Neural progenitor cell (in vitro differentiated cells): Measurements from ENCODE around the gene RBFOX2. TPM values are rescaled to one million over a fixed set of nuclear protein-coding genes. Genes with fewer than 3 reads are reported as not detected.

Source experiments
- DNase-seq: peaks from one replicate; pipeline ENCODE4 v3.0.0-alpha.2; 2016; ENCODE audit warnings: low spot score
- H2AFZ ChIP-seq: fragments of 200-600 bp; sonication (generic); replicated peaks from 2 replicates; pipeline ENCODE4 v1.6.1; 2016; ENCODE audit warnings: antibody characterized with exemption
- H3F3A ChIP-seq: fragments of 200-600 bp; sonication (generic); 2 replicates; pipeline ENCODE4 v1.6.1; 2016; ENCODE audit warnings: antibody characterized with exemption, low read depth
- H3K27ac ChIP-seq: fragments of 200-600 bp; sonication (generic); 2 replicates; pipeline ENCODE4 v1.5.1; 2016; ENCODE audit warnings: mild to moderate bottlenecking
- H3K27me3 ChIP-seq: fragments of 200-600 bp; sonication (generic); 2 replicates; pipeline ENCODE4 v1.6.1; 2016; ENCODE audit warnings: mild to moderate bottlenecking, moderate library complexity
- H3K36me3 ChIP-seq: fragments of 200-600 bp; sonication (generic); 2 replicates; pipeline ENCODE4 v1.5.1; 2016
- H3K4me1 ChIP-seq: fragments of 200-600 bp; sonication (generic); 2 replicates; pipeline ENCODE4 v1.6.1; 2016; ENCODE audit warnings: mixed run types
- H3K4me2 ChIP-seq: fragments of 200-600 bp; sonication (generic); 2 replicates; pipeline ENCODE4 v1.6.1; 2016
- H3K4me3 ChIP-seq: fragments of 200-600 bp; sonication (generic); 2 replicates; pipeline ENCODE4 v1.5.1; 2016
- H3K79me2 ChIP-seq: fragments of 200-600 bp; sonication (generic); 2 replicates; pipeline ENCODE4 v1.6.1; 2016; ENCODE audit warnings: low read depth
- H3K9ac ChIP-seq: fragments of 200-600 bp; sonication (generic); 2 replicates; pipeline ENCODE4 v1.6.1; 2016
- H3K9me3 ChIP-seq: fragments of 200-600 bp; sonication (generic); 2 replicates; pipeline ENCODE4 v1.5.1; 2016; ENCODE audit warnings: low read depth
- H4K20me1 ChIP-seq: fragments of 200-600 bp; sonication (generic); 2 replicates; pipeline ENCODE4 v1.6.1; 2016; ENCODE audit warnings: low read depth
- H3K27ac Mint-ChIP-seq: 3 replicates; pipeline ENCODE4 v1.8.0; 2021; ENCODE audit warnings: mixed read lengths
- H3K27me3 Mint-ChIP-seq: 2 replicates; pipeline ENCODE4 v1.8.0; 2022; ENCODE audit warnings: low read depth, mild to moderate bottlenecking, inconsistent platforms, moderate library complexity, mixed read lengths; ENCODE audit not compliant: insufficient read depth
- H3K36me3 Mint-ChIP-seq: 3 replicates; pipeline ENCODE4 v1.8.0; 2021; ENCODE audit warnings: mixed read lengths
- H3K4me1 Mint-ChIP-seq: 3 replicates; pipeline ENCODE4 v1.8.0; 2021; ENCODE audit warnings: mixed read lengths
- H3K4me3 Mint-ChIP-seq: 3 replicates; pipeline ENCODE4 v1.8.0; 2021; ENCODE audit warnings: mild to moderate bottlenecking, moderate library complexity, mixed read lengths
- H3K9me3 Mint-ChIP-seq: 3 replicates; pipeline ENCODE4 v1.8.0; 2020; ENCODE audit warnings: mixed read lengths
- EZH2 ChIP-seq: fragments of 200-600 bp; sonication (generic); IDR thresholded peaks from 2 replicates; pipeline ENCODE4 v1.6.1; 2017; ENCODE audit warnings: antibody characterized with exemption, mild to moderate bottlenecking, moderate library complexity
- EZH2phosphoT487 ChIP-seq: fragments of 200-600 bp; sonication (generic); IDR thresholded peaks from 2 replicates; pipeline ENCODE4 v1.6.1; 2017; ENCODE audit warnings: antibody characterized with exemption
- total RNA-seq: library from RNA; depleted of rRNA; stranded (reverse); fragments of >200 nt; gene quantifications from 2 replicates; pipeline ENCODE4 v1.2.3, GENCODE V29; 2015; ENCODE audit warnings: low replicate concordance
- TF ChIP-seq, protein P1 (sequence below): fragments of 200-600 bp; sonication (generic); IDR thresholded peaks from 2 replicates; pipeline ENCODE4 v1.5.1; 2017; ENCODE audit warnings: antibody characterized with exemption, mild to moderate bottlenecking

RBFOX2 gene
- total RNA-seq, 1 donor from 2014 or later: 163 TPM

- peaks cover 20% of the 10 kb centered on the region for H3K36me3 Mint-ChIP-seq
- Histone ChIP-seq H3K4me2 (no peak overlapping the region), H3K4me3 (no peak overlapping the region), H3K36me3 (no peaks in the 10 kb centered on the region), H3K27me3 (no peaks in the 10 kb centered on the region), H4K20me1 (peaks cover 52% of the 10 kb centered on the region), H3K79me2 (peaks cover 85% of the 10 kb centered on the region), H3F3A (no peaks in the 10 kb centered on the region), H2AFZ (no peak overlapping the region), H3K27ac (no peak overlapping the region), H3K4me1 (peaks cover 5% of the 10 kb centered on the region), H3K9ac (no peak overlapping the region), H3K9me3 (no peaks in the 10 kb centered on the region)
- TF ChIP-seq, protein P1, sequence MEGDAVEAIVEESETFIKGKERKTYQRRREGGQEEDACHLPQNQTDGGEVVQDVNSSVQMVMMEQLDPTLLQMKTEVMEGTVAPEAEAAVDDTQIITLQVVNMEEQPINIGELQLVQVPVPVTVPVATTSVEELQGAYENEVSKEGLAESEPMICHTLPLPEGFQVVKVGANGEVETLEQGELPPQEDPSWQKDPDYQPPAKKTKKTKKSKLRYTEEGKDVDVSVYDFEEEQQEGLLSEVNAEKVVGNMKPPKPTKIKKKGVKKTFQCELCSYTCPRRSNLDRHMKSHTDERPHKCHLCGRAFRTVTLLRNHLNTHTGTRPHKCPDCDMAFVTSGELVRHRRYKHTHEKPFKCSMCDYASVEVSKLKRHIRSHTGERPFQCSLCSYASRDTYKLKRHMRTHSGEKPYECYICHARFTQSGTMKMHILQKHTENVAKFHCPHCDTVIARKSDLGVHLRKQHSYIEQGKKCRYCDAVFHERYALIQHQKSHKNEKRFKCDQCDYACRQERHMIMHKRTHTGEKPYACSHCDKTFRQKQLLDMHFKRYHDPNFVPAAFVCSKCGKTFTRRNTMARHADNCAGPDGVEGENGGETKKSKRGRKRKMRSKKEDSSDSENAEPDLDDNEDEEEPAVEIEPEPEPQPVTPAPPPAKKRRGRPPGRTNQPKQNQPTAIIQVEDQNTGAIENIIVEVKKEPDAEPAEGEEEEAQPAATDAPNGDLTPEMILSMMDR: no peak
- no peak for TF ChIP-seq EZH2phosphoT487
- no peak for TF ChIP-seq EZH2
- no peaks in the 10 kb centered on the region for H3K27me3 Mint-ChIP-seq
- peaks cover 12% of the 10 kb centered on the region for H3K4me1 Mint-ChIP-seq
- no peak for DNase-seq
- H3K4me3 Mint-ChIP-seq: no peak overlapping the region
- no peaks in the 10 kb centered on the region for H3K9me3 Mint-ChIP-seq
- no peak overlapping the region for H3K27ac Mint-ChIP-seq
Observed at GRCh38 chr22:35993048-35993714, 35.4 kb downstream of the RBFOX2 start.

- no peak overlapping the region for H3K4me3 Mint-ChIP-seq
- no peaks in the 10 kb centered on the region for H3K27me3 ChIP-seq
- no peak overlapping the region for H3K27ac ChIP-seq
- no peak overlapping the region for H2AFZ ChIP-seq
- H3K36me3 Mint-ChIP-seq: peaks cover 20% of the 10 kb centered on the region
- no peak overlapping the region for H3K27ac Mint-ChIP-seq
- peaks cover 58% of the 10 kb centered on the region for H4K20me1 ChIP-seq
- H3K9ac ChIP-seq: no peak overlapping the region
- peaks cover 21% of the 10 kb centered on the region for H3K4me1 Mint-ChIP-seq
- DNase-seq: no peak
- no peak overlapping the region for H3K4me3 ChIP-seq
- H3K27me3 Mint-ChIP-seq: no peaks in the 10 kb centered on the region
- TF ChIP-seq EZH2phosphoT487 (no peak), EZH2 (no peak)
- TF ChIP-seq, protein P1: no peak
- no peaks in the 10 kb centered on the region for H3K9me3 ChIP-seq
- H3K4me2 ChIP-seq: no peak overlapping the region
- peaks cover 15% of the 10 kb centered on the region for H3K4me1 ChIP-seq
- no peaks in the 10 kb centered on the region for H3K36me3 ChIP-seq
- peaks cover 3% of the 10 kb centered on the region for H3F3A ChIP-seq
- H3K79me2 ChIP-seq: peaks cover 86% of the 10 kb centered on the region
- H3K9me3 Mint-ChIP-seq: no peaks in the 10 kb centered on the region
Observed at GRCh38 chr22:35991168-35991567, 37.5 kb downstream of the RBFOX2 start.

DNA sequence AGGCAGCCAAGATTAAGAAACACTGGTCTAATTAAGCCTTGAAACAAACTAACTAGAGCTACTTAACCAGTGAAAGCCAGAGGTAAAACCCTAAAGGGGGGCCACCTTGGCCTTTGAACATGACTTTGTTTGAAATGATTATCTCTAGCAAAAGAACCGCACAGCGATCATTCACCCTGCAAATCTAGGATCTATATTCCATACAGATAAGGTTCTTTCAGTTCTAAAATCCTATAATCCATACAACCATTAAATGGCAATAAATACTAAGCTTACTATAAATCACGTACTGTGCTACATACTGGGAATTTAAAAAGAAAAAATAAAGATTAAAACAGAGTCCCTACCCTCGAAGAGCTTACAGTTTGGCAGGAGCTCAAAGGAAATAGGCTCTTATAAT is 40.6 kb downstream of the RBFOX2 start:
- peaks cover 82% of the 10 kb centered on the region for H4K20me1 ChIP-seq
- H3K27me3 Mint-ChIP-seq: no peaks in the 10 kb centered on the region
- peaks cover 34% of the 10 kb centered on the region for H3K4me1 ChIP-seq
- no peak overlapping the region for H3K27ac Mint-ChIP-seq
- no peaks in the 10 kb centered on the region for H3K27me3 ChIP-seq
- H3F3A ChIP-seq: peaks cover 7% of the 10 kb centered on the region
- H3K4me2 ChIP-seq: no peak overlapping the region
- no peak overlapping the region for H3K4me3 Mint-ChIP-seq
- H3K9me3 Mint-ChIP-seq: no peaks in the 10 kb centered on the region
- peaks cover 14% of the 10 kb centered on the region for H3K36me3 Mint-ChIP-seq
- no peak for DNase-seq
- no peak overlapping the region for H3K4me3 ChIP-seq
- peaks cover 33% of the 10 kb centered on the region for H3K4me1 Mint-ChIP-seq
- H3K9ac ChIP-seq: no peak overlapping the region
- H3K27ac ChIP-seq: no peak overlapping the region
- H3K9me3 ChIP-seq: no peaks in the 10 kb centered on the region
- no peaks in the 10 kb centered on the region for H3K36me3 ChIP-seq
- TF ChIP-seq, protein P1: no peak
- TF ChIP-seq EZH2 (no peak), EZH2phosphoT487 (no peak)
- H2AFZ ChIP-seq: no peak overlapping the region
- peaks cover 96% of the 10 kb centered on the region for H3K79me2 ChIP-seq
